ENCODE measurements around the gene FGFRL1.
"Not testable (repeated sequence)": the region's sequence is repeated elsewhere in the genome, so short reads cannot be mapped to it uniquely, and the experiment has no call there.

Gene FGFRL1

GRCh38 chr4:1041936-1042330 is 30.5 kb downstream of the FGFRL1 start:
- no peak for DNase-seq

DNA sequence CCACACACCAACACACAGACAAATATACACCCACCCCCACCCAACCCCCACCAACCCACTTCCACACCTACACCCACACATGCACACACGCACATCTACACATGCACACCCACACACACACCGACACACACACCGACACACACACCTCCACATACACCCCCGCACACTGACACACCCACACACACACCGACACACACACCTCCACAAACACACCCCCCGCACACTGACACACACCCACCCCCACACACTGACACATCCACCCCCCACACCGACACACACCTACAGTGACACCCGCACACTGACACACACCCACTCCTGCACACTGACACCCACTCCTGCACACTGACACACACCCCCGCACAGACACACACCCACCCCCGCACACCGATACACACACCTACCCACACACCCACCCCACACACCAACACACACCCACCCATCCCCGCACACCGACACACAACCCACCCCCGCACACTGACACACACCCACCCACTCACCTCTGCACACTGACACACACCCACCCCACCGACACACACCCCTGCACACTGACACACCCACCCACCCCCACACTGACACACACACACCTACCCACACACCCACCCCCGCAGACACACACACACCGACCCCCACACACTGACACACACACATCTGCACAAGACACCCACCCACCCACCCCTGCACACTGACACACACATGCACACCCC is 31.1 kb downstream of the FGFRL1 start:
- no peak for DNase-seq

DNA sequence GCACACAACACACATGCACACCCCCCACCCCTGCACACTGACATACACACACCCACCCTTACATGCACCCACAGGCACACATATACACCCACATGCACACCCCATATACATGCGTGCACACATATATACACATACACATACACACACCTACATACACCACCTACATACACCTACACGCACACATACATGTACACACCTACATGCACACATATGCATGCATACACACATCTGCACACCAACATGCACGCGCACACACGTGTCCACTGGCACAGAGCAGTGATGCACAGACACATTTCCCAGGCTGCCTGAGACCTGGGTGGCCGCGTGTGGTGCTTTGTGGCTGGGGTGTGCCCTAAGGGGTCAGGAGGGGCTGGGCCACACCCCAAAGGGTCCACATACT is 31.7 kb downstream of the FGFRL1 start:
- DNase-seq: no peak

DNA sequence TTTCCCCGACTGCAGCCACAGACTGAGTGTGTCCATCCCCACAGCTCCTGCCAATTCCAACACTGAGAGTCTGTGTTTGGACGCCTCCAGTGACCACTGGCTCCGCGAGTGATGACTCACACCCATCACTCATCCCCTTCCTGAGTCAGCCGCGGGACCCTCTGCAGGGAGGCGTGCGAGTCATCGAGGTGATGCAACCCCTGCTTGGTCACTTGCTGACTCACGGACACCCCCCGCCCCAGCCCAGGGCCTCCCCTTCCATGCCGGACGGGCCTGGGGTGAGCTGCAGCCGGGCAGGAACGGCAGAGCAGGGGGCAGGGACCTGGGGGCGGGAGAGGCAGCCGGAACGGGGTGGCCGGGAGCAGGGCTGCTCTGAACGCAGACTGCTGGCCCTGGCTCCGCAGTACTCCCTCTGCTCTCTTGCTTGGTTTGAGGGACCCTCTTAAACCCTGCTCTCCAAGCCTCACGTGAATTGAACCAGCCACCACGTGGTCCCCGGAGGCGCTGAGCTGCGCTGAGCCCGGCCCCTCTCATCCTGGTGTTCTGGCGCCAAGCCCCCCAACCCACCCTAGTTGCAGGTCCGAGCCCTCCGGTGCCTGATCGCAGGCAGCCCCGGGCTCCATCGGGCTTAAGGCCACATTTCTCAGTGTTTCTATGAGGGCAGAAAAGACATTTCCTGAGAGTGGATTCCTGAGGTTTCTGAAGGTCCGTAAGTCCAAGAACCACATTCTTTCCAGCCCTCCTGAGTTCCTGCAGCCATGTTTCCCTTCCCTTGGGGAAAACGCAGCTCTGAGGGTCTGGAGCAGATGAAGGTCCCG is 32.4 kb downstream of the FGFRL1 start:
- DNase-seq: no peak

- DNase-seq: no peak
Measured at GRCh38 chr4:1044469-1045192, 33.2 kb downstream of the FGFRL1 start.

GRCh38 chr4:1045193-1045594 is 33.8 kb downstream of the FGFRL1 start:
- DNase-seq: no peak

- no peak for DNase-seq
Measured at GRCh38 chr4:1045595-1046201, 34.3 kb downstream of the FGFRL1 start.

GRCh38 chr4:1046581-1047011 is 35.2 kb downstream of the FGFRL1 start:
- not testable (repeated sequence) for DNase-seq

- no peak for DNase-seq
Measured at GRCh38 chr4:1047106-1047975, 35.9 kb downstream of the FGFRL1 start.

DNA sequence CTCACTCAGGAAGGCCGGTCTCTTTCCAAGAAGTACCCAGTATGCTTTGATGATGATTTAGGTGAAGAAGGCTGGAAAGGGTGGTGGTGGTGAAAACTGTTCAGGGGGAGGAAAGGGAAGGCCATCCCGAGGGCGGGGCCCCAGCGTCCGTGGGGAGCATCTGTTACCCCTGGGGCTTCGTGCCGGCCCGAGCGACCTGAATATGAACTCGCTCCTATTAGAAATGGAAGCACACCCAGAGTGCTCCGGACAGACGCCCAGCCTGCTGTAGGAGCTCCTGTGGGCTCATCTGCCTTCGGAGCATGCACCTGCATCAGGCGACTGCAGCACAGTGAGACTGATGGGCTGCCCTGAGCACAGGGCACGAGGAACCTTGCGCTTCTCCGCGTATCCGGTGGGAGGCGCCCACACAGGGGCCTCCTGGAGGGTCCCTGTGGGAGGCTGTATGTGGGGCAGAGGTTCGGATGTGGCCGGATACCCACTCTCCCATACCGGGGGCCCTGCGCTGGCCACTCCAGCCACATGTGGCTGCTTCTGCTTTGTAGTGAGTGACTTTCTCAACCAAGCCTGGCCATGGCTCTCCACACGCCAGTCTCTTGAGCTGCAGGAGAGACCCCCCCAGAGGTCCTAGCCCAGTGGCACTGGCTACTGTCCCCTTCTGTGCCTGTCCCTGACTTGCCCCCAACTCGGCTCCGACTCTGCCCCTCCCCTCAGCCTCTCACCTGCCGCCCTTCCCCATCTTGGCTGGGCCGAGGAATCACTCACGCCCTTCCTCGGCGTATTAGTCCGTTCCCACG is 36.7 kb downstream of the FGFRL1 start:
- no peak for DNase-seq

DNA sequence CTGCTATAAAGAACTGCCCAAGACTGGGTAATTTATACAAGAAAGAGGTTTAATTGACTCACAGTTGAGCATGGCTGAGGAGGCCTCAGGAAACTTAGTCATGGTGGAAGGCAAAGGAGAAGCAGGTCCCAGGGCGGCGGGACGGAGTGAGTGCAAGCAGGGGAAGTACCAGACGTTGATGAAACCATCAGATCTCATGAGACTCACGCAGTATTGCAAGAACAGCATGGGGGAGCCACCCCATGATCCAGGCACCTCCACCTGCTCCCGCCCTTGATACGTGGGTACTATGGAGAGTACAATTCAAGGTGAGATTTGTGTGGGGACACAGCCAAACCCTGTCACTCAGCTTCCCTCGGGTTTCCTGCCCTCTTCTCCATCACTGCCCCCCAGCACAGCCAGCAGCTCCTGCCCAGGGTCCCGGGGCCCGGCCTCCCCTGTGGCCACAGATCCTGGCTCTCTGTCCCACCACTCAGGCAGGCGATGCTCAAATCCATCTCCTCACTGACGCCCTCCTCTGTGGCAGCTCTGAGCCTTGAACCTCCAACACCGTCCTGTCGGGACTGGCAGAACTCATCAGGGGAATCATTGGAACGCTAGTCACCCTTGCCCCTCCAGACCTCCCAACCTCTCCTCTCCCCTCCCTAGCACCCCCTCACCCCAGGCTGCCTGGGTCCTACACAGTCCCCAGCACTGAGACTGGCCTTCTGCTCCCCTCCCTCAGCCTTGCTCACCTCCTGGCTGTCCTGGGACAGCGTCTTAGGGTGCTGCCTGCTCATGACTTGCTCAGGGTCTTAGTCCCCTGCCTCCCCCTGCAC is 37.6 kb downstream of the FGFRL1 start:
- DNase-seq: no peak

- DNase-seq: no peak
Measured at GRCh38 chr4:1049591-1049905, 38.1 kb downstream of the FGFRL1 start.

DNA sequence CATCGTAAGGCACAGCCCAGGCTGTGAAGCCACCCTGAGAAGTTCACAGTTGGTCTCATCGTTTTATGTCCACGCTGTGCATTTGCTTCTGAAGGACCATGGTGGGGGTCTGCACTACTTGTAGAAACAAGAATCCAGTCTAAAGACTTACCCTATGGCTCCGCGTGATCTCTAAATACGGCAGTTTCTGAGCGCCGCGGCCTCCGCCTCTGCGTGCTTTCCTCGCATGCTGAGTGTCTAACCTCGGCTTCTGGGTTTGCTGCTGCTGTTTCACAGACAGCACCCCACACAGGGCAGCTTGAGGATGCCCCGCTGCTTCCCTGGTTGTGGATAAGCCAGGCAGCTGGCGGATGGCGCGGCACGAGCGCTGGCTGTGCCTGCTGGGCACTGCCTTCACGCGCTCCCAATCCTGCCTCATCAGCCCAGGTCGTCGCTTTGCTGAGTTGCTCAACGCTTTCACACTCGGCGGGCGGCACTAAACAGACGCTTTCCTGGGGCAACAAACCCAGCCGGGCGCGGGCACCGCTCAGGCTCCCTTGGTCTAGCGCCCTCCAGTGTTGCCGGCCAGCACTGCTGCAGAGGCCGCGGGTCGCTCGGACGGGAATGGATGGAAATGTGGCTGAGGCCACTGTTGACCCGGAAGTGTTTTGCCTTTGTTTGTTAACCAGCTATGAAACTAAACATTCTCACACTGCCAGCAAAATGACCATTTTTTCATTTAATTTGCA is 39.2 kb downstream of the FGFRL1 start:
- no peak for DNase-seq

DNA sequence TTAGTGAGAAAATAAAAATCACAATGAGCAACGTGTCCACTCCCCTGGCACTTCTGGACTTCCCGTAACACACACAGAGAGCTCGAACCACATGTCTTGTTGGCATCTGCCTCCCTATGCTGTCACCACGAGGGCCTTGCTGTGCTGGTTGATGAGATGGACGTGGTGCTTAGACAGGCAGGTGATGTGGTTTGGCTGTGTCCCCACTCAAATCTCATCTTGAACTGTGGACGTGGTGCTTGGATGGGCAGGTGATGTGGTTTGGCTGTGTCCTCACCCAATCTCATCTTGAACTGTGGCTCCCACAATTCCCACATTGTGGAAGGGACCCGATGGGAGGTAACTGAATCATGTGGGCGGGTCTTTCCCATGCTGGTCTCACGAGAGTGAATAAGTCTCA is 40.0 kb downstream of the FGFRL1 start:
- no peak for DNase-seq

GRCh38 chr4:1052231-1052671 is 40.8 kb downstream of the FGFRL1 start:
- DNase-seq: no peak

DNA sequence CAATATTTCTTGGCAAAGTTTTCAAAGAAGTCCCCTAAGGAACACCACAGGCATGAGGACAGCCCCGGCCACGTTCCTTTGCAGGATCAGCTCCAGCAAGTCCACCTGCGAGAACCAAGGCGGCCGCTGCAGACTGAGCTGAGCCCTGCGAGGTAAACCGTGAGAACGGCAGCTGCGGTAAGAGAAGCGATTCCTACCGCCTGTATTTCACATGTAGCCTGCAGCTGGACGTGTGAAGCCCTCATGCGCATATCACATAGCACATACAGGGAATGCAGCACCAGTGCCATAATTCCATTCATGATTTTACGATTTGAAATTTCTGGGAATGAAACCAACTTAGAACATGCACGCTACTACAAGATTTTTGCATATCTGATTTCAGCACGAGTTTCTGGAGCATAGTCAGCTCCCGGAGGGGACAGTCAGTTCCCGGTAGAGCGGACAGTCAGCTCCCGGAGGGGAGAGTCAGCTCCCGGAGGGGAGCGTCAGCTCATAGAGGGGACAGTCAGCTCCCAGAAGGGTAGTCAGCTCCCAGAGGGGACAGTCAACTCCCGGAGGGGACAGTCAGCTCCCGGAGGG is 41.7 kb downstream of the FGFRL1 start:
- no peak for DNase-seq

DNA sequence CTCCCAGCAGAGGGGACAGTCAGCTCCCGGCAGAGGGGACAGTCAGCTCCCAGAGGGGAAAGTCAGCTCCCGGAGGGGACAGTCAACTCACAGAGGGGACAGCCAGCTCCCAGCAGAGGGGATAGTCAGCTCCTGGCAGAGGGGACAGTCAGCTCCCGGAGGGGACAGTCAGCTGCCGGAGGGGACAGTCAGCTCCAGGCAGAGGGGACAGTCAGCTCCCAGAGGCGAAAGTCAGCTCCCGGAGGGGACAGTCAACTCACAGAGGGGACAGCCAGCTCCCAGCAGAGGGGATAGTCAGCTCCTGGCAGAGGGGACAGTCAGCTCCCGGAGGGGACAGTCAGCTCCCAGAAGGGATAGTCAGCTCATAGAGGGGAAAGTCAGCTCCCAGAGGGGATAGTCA is 42.5 kb downstream of the FGFRL1 start:
- DNase-seq: not testable (repeated sequence)

- DNase-seq: not testable (repeated sequence)
Measured at GRCh38 chr4:1054696-1055242, 43.3 kb downstream of the FGFRL1 start.

DNA sequence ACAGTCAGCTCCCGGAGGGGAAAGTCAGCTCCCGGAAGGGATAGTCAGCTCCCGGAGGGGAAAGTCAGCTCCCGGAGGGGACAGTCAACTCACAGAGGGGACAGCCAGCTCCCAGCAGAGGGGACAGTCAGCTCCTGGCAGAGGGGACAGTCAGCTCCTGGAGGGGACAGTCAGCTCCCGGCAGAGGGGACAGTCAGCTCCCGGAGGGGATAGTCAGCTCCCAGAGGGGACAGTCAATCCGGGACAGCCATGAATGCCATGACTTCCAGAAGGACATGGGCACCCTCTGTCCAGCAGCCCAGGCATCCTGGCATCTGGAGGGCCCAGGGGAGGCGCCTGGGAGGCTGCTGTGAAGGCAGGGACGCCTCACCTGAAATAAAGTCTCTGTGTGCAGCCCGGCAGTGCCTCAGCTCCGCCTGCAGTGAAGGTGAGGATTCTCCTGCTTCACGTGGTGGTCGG is 43.8 kb downstream of the FGFRL1 start:
- DNase-seq: not testable (repeated sequence)

Measured in activated effector memory CD4-positive, alpha-beta T cell treated with Interleukin-2 at 50 U/mL for 16 hours (primary cell).